Activated CD8-positive, alpha-beta T cell treated with anti-CD3 and anti-CD28 coated beads for 36 hours (primary cell): Measurements from ENCODE around the gene IQGAP3. TPM values are rescaled to one million over a fixed set of nuclear protein-coding genes. Genes with fewer than 3 reads are reported as not detected.

Experiments used
- ATAC-seq: fragments of 200-7000 bp; cut with Tn5 transposase; one replicate; pipeline ENCODE4 v1.10.0; 2021; ENCODE audit warnings: mild to moderate bottlenecking, moderate library complexity
- CTCF ChIA-PET: fragments of 350-600 bp; sonication (Branson Sonifier 250); formaldehyde crosslinking; loops from one replicate; lab custom pipeline; 2021; ENCODE audit warnings: antibody characterized with exemption; lab: Charles Lee
- POLR2A ChIA-PET: fragments of 350-600 bp; sonication (Branson Sonifier 250); formaldehyde crosslinking; loops from one replicate; lab custom pipeline; 2021; ENCODE audit warnings: antibody characterized with exemption; lab: Charles Lee
- DNase-seq: peaks from one replicate; pipeline ENCODE4 v3.0.0-alpha.2; 2020
- H3K27ac Mint-ChIP-seq: one replicate; pipeline ENCODE4 v1.8.0; 2021; ENCODE audit warnings: mild to moderate bottlenecking, mixed read lengths
- H3K27me3 Mint-ChIP-seq: one replicate; pipeline ENCODE4 v1.8.0; 2021; ENCODE audit warnings: mixed read lengths
- H3K36me3 Mint-ChIP-seq: one replicate; pipeline ENCODE4 v1.8.0; 2021; ENCODE audit warnings: low read depth, mixed read lengths
- H3K4me1 Mint-ChIP-seq: one replicate; pipeline ENCODE4 v1.8.0; 2021; ENCODE audit warnings: low read depth, mixed read lengths
- H3K4me3 Mint-ChIP-seq: one replicate; pipeline ENCODE4 v1.8.0; 2021; ENCODE audit warnings: mild to moderate bottlenecking, moderate library complexity, mixed read lengths
- H3K9me3 Mint-ChIP-seq: one replicate; pipeline ENCODE4 v1.8.0; 2021; ENCODE audit warnings: mixed read lengths
- CTCF ChIP-seq: fragments of 200-600 bp; IDR thresholded peaks from one replicate; pipeline ENCODE4 v1.8.0; 2022; ENCODE audit warnings: antibody characterized with exemption, mild to moderate bottlenecking
- intact Hi-C: fragments of 100-400 bp; cut with micrococcal nuclease; formaldehyde crosslinking; loops from one replicate; pipeline ENCODE4 v1.10.0; 2022
- total RNA-seq, 2 experiments: library from RNA; stranded (reverse); gene quantifications; one replicate each; pipeline ENCODE4 v1.2.3, GENCODE V29; 2021

IQGAP3 gene
- total RNA-seq, 2 experiments from 2014 or later, result 14.4 to 14.9 TPM

DNA sequence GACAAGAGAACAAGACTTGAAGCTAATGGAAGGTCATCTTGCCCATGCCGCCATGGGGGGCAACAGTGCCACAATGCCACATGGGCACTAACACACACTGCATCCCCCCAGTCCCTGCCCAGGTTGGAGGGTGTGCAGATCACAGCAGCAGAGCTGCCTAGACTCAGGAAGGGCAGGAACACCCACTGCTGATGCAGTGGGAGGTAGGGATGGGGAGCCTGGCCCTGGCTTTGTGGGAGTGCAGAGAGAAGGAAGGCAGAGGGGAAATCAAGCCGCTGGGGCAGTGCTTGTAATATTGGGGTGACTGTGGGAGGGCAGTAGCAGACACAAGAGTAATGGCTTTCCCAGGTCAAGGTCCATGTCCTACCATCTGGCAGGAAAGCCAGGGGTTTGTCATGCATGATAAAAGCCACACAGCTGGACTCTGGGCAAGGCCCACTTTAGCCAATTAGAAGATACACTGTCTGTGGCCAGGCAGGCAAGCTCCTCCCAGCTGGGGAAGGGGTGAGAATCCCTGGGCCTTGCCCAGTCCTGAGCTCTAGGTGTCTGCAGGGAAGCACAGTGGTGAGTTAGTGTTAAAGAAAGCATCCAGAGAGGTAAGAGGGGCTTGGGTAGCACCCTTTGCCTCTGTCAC is 46.4 kb downstream of the IQGAP3 start:
- TF ChIP-seq CTCF, result no peak
- H3K27ac Mint-ChIP-seq, result peak overlapping the region; percentile 48

GRCh38 chr1:156525071-156525501 is 47.3 kb downstream of the IQGAP3 start:
- Mint-ChIP-seq H3K4me1 (peaks cover 43% of the 10 kb centered on the region), H3K4me3 (peak overlapping the region; percentile 40), H3K27ac (peak overlapping the region; percentile 75), H3K27me3 (no peaks in the 10 kb centered on the region), H3K9me3 (no peaks in the 10 kb centered on the region), H3K36me3 (peaks cover 8% of the 10 kb centered on the region)
- POLR2A ChIA-PET, result interaction anchor here (0.7 to 2.7 kb wide), 16 partner anchors 8 to 139 kb away, joined by 3 to 13 read pairs (median 3); partner anchors contain the start of genes MEF2D, NAXE and TTC24
- CTCF ChIA-PET, result interaction anchor here (1.3 to 4.2 kb wide), 12 partner anchors 15 to 202 kb away, joined by 3 to 35 read pairs (median 6); partner anchors contain the start of genes MEF2D and NAXE
- intact Hi-C loops, result no loop called here
- no peak for DNase-seq
- no peak for TF ChIP-seq CTCF
- no peak for ATAC-seq

More for the DNA sequence above, 46.4 kb downstream of the IQGAP3 start:
- H3K36me3 Mint-ChIP-seq, result peaks cover 8% of the 10 kb centered on the region
- CTCF ChIA-PET, result interaction anchor here (0.6 to 4.2 kb wide), 9 partner anchors 25 to 201 kb away, joined by 3 to 35 read pairs (median 5); partner anchors contain the start of genes MEF2D and NAXE
- no peaks in the 10 kb centered on the region for H3K9me3 Mint-ChIP-seq
- POLR2A ChIA-PET, result interaction anchor here (0.8 to 2.7 kb wide), 6 partner anchors 22 to 73 kb away, joined by 3 to 13 read pairs (median 5); partner anchors contain the start of gene MEF2D
- intact Hi-C loops, result no loop called here
- DNase-seq (no peak), ATAC-seq (no peak)
- peaks cover 43% of the 10 kb centered on the region for H3K4me1 Mint-ChIP-seq
- no peak overlapping the region for H3K4me3 Mint-ChIP-seq
- no peaks in the 10 kb centered on the region for H3K27me3 Mint-ChIP-seq

DNA sequence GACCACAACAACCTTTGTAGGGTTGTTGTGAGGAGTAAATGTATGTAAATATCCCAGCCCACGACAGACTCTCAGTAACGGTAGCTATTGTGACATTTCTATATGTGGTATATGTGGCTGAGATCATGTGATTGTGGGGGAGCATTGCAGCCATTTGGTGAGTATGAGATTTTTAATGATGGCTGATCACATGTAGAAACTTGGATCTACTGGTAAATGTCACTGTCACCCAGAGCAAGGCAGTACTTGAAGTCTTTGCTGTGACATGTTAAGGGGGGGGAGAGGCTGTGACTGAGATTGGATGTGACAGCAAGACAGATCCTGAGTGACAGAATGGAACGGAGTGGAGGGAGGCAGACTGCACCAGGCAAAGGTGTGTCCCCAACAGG is 47.9 kb downstream of the IQGAP3 start:
- ChIA-PET CTCF (interaction anchor here (0.9 to 4.2 kb wide), 11 partner anchors 14 to 139 kb away, joined by 3 to 35 read pairs (median 6); partner anchors contain the start of genes MEF2D and NAXE), POLR2A (interaction anchor here (0.7 to 2.7 kb wide), 16 partner anchors 9 to 139 kb away, joined by 3 to 13 read pairs (median 3); partner anchors contain the start of genes MEF2D, NAXE and TTC24)
- peaks cover 43% of the 10 kb centered on the region for H3K4me1 Mint-ChIP-seq

GRCh38 chr1:156523801-156524480 is 48.4 kb downstream of the IQGAP3 start:
- ChIA-PET POLR2A (interaction anchor here (0.8 to 2.7 kb wide), 10 partner anchors 16 to 138 kb away, joined by 3 to 11 read pairs (median 4); partner anchors contain the start of genes NAXE and TTC24), CTCF (interaction anchor here (0.9 to 4.2 kb wide), 8 partner anchors 13 to 139 kb away, joined by 3 to 35 read pairs (median 6); partner anchors contain the start of genes MEF2D and NAXE)
- peaks cover 43% of the 10 kb centered on the region for H3K4me1 Mint-ChIP-seq
- H3K4me3 Mint-ChIP-seq, result peak overlapping the region; percentile 40
- H3K27ac Mint-ChIP-seq, result peak overlapping the region; percentile 75
- ATAC-seq, result no peak
- DNase-seq, result no peak
- peaks cover 8% of the 10 kb centered on the region for H3K36me3 Mint-ChIP-seq
- H3K9me3 Mint-ChIP-seq, result no peaks in the 10 kb centered on the region
- no peaks in the 10 kb centered on the region for H3K27me3 Mint-ChIP-seq
- intact Hi-C loops, result no loop called here
- TF ChIP-seq CTCF, result no peak

More for the DNA sequence above, 47.9 kb downstream of the IQGAP3 start:
- intact Hi-C loops, result no loop called here
- H3K36me3 Mint-ChIP-seq, result peaks cover 8% of the 10 kb centered on the region
- peak overlapping the region; percentile 40 for H3K4me3 Mint-ChIP-seq
- ATAC-seq (peak; percentile 93), DNase-seq (peak; percentile 70)
- H3K27ac Mint-ChIP-seq, result peak overlapping the region; percentile 75
- H3K9me3 Mint-ChIP-seq, result no peaks in the 10 kb centered on the region
- H3K27me3 Mint-ChIP-seq, result no peaks in the 10 kb centered on the region
- no peak for TF ChIP-seq CTCF
